Prostate gland (tissue), 2 donors: ENCODE data around the gene LDB2.

Experiments used
- CTCF ChIP-seq, 4 experiments: fragments of 200-600 bp in 2 of 4; fragments of 450-650 bp in 2 of 4; sonication (generic) in 2 of 4; IDR thresholded peaks; 1 replicate in 3 of 4; 2 replicates in 1 of 4; pipeline ENCODE4 v1.5.1; 2016 to 2019; ENCODE audit warnings: antibody characterized with exemption in 4 of 4, mild to moderate bottlenecking in 2 of 4, moderate library complexity in 2 of 4
- POLR2A ChIP-seq: fragments of 450-650 bp; IDR thresholded peaks from one replicate; pipeline ENCODE4 v1.6.1; 2016; ENCODE audit warnings: antibody characterized with exemption, mild to moderate bottlenecking
- POLR2AphosphoS5 ChIP-seq: sonication (generic); formaldehyde crosslinking; IDR thresholded peaks from one replicate; pipeline ENCODE4 v1.6.1; 2017; ENCODE audit warnings: antibody characterized with exemption

GRCh38 chr4:16750882-16751642 is 147.4 kb downstream of the LDB2 start:
- TF ChIP-seq POLR2AphosphoS5 (no peak), CTCF (IDR thresholded peaks at IDR 0.05) (no peak), POLR2A (no peak)
